Measurements from ENCODE around the gene CSAG1.
"Not testable (repeated sequence)": the region's sequence is repeated elsewhere in the genome, so short reads cannot be mapped to it uniquely, and the experiment has no call there.

The CSAG1 gene

DNA sequence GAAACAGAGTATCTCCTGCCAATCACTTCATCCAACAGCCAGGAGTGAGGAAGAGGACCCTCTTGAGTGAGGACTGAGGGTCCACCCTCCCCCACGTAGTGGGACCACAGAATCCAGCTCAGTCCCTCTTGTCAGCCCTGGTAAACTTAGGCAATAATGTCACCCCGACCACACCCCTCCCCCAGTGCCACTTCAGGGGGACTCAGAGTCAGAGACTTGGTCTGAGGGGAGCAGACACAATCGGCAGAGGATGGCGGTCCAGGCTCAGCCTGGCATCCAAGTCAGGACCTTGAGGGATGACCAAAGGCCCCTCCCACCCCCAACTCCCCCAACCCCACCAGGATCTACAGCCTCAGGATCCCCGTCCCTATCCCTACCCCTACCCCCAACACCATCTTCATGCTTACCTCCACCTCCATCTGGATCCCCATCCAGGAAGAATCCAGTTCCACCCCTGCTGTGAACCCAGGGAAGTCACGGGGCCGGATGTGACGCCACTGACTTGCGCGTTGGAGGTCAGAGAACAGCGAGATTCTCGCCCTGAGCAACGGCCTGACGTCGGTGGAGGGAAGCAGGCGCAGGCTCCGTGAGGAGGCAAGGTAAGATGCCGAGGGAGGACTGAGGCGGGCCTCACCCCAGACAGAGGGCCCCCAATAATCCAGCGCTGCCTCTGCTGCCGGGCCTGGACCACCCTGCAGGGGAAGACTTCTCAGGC lies at the start of gene CSAG1, which contains the start of gene MAGEA12:
TSS of gene CSAG1 (minus strand) at position 461 of the 715 bp plus-strand sequence. CDS start 1,261 bp downstream, outside the sequence.
TSS of gene MAGEA12 (plus strand) at position 497 of the 715 bp plus-strand sequence. CDS start 2,405 bp downstream, outside the sequence.
- no peak for DNase-seq

DNA sequence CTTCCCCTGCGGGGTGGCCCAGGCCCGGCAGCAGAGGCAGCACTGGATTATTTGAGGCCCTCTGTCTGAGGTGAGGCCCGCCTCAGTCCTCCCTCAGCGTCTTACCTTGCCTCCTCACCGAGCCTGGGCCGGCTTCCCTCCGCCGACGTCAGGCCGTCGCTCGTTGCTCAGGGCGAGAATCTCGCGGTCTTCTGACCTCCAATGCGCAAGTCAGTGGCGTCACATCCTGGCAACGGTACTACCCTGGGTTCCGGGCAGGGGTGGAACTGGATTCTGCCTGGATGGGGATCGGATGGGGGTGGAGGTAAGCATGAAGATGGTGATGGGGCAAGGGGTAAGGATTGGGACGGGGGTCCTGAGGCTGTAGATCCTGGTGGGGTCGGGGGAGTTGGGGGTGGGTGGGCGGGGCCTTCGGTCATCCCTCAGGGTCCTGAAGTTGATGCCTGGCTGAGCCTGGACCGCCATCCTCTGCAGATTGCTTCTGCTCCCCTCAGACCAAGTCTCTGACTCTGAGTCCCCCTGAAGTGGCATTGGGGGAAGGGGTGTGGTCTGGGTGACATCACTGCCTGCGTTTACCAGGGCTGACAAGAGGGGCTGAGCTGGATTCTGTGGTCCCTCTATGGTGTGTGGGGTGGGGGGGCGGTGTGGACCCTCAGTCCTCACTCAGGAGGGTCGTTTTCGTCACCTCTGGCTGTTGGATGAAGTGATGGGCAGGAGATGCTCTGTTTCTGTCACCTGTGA lies 36.2 kb upstream of the CSAG1 start, which contains the start of gene MAGEA6:
TSS of gene MAGEA6 (minus strand) at position 141 of the 741 bp plus-strand sequence. CDS start 2,039 bp downstream, outside the sequence.
- DNase-seq, result not testable (repeated sequence)

DNA sequence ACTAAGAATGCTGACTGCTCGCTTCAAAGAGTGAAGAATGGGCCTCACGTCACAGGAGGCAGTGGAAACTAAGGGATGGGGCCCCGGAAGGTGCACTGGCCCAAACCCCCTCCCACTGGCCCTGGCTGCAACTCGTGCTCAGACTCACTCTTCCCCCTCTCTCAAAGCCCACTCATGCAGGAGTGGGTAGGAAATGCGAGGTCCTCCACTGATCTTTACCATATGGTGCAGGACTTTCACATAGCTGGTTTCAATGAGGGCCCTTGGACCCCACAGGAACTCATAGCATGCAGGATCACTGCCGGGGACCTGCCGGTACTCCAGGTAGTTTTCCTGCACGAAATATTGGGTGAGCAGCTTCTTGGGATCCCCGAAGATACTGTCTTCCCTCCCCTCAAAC lies 33.0 kb upstream of the CSAG1 start:
- not testable (repeated sequence) for DNase-seq

DNA sequence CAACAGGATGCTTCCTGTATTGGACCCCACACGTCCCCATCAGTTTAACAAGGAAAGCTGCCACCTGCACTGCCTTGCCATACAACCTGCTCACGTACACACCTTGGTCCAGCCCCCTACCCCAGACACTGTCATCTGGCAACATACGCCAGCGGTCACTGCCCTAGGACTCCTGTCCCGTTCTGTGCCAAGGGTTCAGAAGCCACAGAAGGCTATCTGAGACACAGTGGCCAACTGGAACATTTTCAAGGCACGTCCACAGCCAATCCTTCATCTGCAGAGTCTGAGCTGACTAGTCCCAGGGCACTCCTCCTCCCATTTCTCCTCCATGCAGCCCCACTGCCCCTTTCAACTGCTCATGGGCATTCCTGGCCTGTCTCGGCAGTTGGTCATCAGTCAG lies 28.1 kb upstream of the CSAG1 start:
- not testable (repeated sequence) for DNase-seq

- not testable (repeated sequence) for DNase-seq
Observed at GRCh38 chrX:152759544-152759943, 26.0 kb upstream of the CSAG1 start.

DNA sequence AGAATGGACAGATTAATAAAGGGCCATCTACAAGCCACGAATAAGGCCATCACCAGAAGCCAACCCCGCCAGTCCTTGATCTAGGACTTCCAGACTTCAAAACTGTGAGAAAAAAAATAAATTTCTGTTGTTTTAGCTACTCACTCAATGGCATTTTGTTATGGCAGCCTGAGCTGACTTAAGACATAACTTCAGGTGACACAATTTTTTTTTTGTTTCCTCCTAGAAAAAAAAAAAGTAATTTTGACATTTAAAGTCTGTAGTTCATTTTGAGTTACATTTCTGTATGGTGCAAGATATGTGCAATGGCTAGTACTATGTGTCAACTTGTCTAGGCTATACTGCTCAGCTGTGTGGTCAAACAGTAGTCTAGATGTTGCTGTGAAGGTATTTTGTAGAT lies 25.4 kb upstream of the CSAG1 start, which contains the start of gene CSAG3:
TSS of gene CSAG3 (plus strand) at position 301 of the 400 bp plus-strand sequence.
- not testable (repeated sequence) for DNase-seq

- DNase-seq, result not testable (repeated sequence)
Observed at GRCh38 chrX:152754871-152755270, 21.4 kb upstream of the CSAG1 start.

DNA sequence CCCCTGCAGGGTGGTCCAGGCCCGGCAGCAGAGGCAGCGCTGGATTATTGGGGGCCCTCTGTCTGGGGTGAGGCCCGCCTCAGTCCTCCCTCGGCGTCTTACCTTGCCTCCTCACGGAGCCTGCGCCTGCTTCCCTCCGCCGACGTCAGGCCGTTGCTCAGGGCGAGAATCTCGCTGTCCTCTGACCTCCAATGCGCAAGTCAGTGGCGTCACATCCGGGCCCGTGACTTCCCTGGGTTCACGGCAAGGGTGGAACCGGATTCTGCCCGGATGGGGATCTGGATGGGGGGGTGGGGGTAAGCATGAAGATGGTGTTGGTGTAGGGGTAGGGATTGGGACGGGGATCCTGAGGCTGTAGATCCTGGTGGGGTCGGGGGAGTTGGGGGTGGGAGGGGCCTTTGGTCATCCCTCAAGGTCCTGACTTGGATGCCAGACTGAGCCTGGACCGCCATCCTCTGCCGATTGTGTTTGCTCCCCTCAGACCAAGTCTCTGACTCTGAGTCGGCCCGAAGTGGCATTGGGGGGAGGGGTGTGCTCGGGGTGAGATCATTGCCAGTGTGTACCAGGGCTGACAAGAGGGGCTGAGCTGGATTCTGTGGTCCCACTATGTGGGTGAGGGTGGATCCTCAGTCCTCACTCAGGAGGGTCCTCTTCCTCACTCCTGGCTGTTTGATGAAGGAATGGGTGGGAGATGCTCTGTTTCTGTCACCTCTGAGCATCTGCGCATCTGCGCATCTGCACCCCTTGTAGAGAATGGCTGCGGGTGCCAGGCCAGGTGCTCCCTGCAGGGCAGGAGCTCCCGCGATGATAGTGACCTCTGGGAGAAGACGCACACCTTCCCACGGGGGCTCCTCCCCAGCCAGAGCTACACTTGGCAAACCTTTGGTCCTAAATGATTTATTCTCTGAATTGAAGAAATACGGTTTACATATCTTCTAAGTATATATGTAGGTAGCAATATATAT lies 20.4 kb upstream of the CSAG1 start, which contains the start of gene MAGEA2:
TSS of gene MAGEA2 (minus strand) at position 157 of the 965 bp plus-strand sequence. CDS start 2,479 bp downstream, outside the sequence.
- DNase-seq, result not testable (repeated sequence)

- no peak for DNase-seq
Observed at GRCh38 chrX:152738560-152738959, 5.0 kb upstream of the CSAG1 start.

DNA sequence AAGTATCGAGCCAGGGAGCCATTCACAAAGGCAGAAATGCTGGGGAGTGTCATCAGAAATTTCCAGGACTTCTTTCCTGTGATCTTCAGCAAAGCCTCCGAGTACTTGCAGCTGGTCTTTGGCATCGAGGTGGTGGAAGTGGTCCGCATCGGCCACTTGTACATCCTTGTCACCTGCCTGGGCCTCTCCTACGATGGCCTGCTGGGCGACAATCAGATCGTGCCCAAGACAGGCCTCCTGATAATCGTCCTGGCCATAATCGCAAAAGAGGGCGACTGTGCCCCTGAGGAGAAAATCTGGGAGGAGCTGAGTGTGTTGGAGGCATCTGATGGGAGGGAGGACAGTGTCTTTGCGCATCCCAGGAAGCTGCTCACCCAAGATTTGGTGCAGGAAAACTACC lies 3.0 kb upstream of the CSAG1 start:
- not testable (repeated sequence) for DNase-seq

- DNase-seq, result no peak
Observed at GRCh38 chrX:152735860-152736511, 2.5 kb upstream of the CSAG1 start.

GRCh38 chrX:152735101-152735500 lies 1.6 kb upstream of the CSAG1 start:
- DNase-seq, result no peak

- DNase-seq, result not testable (repeated sequence)
Observed at GRCh38 chrX:152734143-152734858, 780 bp upstream of the CSAG1 start.

- no peak for DNase-seq
Observed at GRCh38 chrX:152725409-152725808, 8.1 kb downstream of the CSAG1 start.

DNA sequence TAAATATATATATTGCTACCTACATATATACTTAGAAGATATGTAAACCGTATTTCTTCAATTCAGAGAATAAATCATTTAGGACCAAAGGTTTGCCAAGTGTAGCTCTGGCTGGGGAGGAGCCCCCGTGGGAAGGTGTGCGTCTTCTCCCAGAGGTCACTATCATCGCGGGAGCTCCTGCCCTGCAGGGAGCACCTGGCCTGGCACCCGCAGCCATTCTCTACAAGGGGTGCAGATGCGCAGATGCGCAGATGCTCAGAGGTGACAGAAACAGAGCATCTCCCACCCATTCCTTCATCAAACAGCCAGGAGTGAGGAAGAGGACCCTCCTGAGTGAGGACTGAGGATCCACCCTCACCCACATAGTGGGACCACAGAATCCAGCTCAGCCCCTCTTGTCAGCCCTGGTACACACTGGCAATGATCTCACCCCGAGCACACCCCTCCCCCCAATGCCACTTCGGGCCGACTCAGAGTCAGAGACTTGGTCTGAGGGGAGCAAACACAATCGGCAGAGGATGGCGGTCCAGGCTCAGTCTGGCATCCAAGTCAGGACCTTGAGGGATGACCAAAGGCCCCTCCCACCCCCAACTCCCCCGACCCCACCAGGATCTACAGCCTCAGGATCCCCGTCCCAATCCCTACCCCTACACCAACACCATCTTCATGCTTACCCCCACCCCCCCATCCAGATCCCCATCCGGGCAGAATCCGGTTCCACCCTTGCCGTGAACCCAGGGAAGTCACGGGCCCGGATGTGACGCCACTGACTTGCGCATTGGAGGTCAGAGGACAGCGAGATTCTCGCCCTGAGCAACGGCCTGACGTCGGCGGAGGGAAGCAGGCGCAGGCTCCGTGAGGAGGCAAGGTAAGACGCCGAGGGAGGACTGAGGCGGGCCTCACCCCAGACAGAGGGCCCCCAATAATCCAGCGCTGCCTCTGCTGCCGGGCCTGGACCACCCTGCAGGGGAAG lies 19.4 kb downstream of the CSAG1 start, which contains the start of gene MAGEA2B:
TSS of gene MAGEA2B (plus strand) at position 814 of the 973 bp plus-strand sequence. CDS start 2,479 bp downstream, outside the sequence.
- not testable (repeated sequence) for DNase-seq

- DNase-seq, result not testable (repeated sequence)
Observed at GRCh38 chrX:152713195-152713594, 20.3 kb downstream of the CSAG1 start.

GRCh38 chrX:152709173-152709572 lies 24.3 kb downstream of the CSAG1 start, which contains the start of gene CSAG2:
Gene CSAG2 (minus strand): TSS chrX:152709273. CDS start chrX:152709112, 161 bp downstream.
- not testable (repeated sequence) for DNase-seq

- DNase-seq, result not testable (repeated sequence)
Observed at GRCh38 chrX:152706500-152706899, 27.0 kb downstream of the CSAG1 start.

- DNase-seq, result not testable (repeated sequence)
Observed at GRCh38 chrX:152700390-152700789, 33.1 kb downstream of the CSAG1 start.
